SK-N-SH treated with all-trans-retinoic acid at 6 μM for 48 hours (cell line): ENCODE data around the gene TRIM17.

Experiments
- CREB5 ChIP-seq: fragments of 250-450 bp; sonication (Bioruptor Pico); IDR thresholded peaks from 2 replicates; pipeline ENCODE4 v1.5.1; 2020; ENCODE audit warnings: low read depth, mild to moderate bottlenecking, moderate library complexity
- CSRNP3 ChIP-seq: fragments of 250-450 bp; sonication (Bioruptor Pico); IDR thresholded peaks from 2 replicates; pipeline ENCODE4 v1.5.1; 2021; ENCODE audit warnings: mild to moderate bottlenecking, moderate library complexity

DNA sequence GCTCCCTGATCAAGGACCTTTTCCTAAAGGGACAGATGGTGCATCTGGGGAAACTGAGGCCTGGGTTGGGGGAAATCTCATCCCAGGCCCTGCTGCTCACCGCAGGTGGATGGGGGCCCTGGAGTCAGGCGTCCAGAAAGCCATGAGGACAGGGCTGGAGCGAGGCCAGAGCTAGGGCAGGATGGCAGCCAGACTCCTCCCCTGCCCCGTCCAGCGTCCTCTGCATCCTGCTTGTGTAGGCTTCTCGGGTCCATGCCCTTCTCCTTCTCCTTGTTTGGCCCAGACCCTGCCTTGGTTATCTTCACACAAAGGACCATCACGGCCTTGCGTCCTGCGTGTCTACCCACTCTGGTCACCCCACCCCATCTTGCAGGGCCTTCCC lies 53.0 kb downstream of the TRIM17 start:
- no peak for TF ChIP-seq CSRNP3
- no peak for TF ChIP-seq CREB5 (CRISPR knock-in tag)
